ENCODE results near the gene PROS1.

- TF ChIP-seq CTCF (IDR thresholded peaks at IDR 0.05), result no peak
- TF ChIP-seq POLR2A (IDR thresholded peaks at IDR 0.05), result no peak
These were observed 10.9 kb upstream of the PROS1 start for GRCh38 chr3:93984618-93985017.
